CD8-positive, alpha-beta memory T cell (primary cell): ENCODE results near the gene ABO. TPM values are rescaled to one million over a fixed set of nuclear protein-coding genes. Genes with fewer than 3 reads are reported as not detected.
A peak's percentile ranks its signal among the peaks of the same experiment; 100 is the strongest.
"Not testable (repeated sequence)": the region's sequence is repeated elsewhere in the genome, so short reads cannot be mapped to it uniquely, and the experiment has no call there.

Experiments
- CTCF ChIA-PET: fragments of 350-600 bp; sonication (Branson Sonifier 250); formaldehyde crosslinking; loops from one replicate; lab custom pipeline; 2021; ENCODE audit warnings: antibody characterized with exemption; lab: Charles Lee
- POLR2A ChIA-PET: fragments of 350-600 bp; sonication (Branson Sonifier 250); formaldehyde crosslinking; loops from one replicate; lab custom pipeline; 2021; ENCODE audit warnings: antibody characterized with exemption; lab: Charles Lee
- DNase-seq, 5 donors: peaks; one replicate each; pipeline versions ENCODE4 v3.0.0 to v3.0.0-alpha.2; 2020 to 2022; ENCODE audit warnings: mixed read lengths in 1 of 5
- H3K27ac ChIP-seq: one replicate; pipeline ENCODE4 v1.7.0; 2013; ENCODE audit warnings: low read depth, mild to moderate bottlenecking, low read length, moderate library complexity
- H3K27me3 ChIP-seq: 2 replicates; pipeline ENCODE4 v1.7.0; 2013; ENCODE audit warnings: low read length, mild to moderate bottlenecking; ENCODE audit not compliant: insufficient read depth, poor library complexity, severe bottlenecking
- H3K36me3 ChIP-seq: 2 replicates; pipeline ENCODE4 v1.7.0; 2013; ENCODE audit warnings: mild to moderate bottlenecking, low read length, moderate library complexity; ENCODE audit not compliant: insufficient read depth
- H3K4me1 ChIP-seq: 2 replicates; pipeline ENCODE4 v1.7.0; 2013; ENCODE audit warnings: mild to moderate bottlenecking, low read length, moderate library complexity; ENCODE audit not compliant: insufficient read depth
- H3K4me3 ChIP-seq: 2 replicates; pipeline ENCODE4 v1.7.0; 2013; ENCODE audit warnings: mild to moderate bottlenecking, low read length
- H3K9me3 ChIP-seq: 2 replicates; pipeline ENCODE4 v1.7.0; 2013; ENCODE audit warnings: mild to moderate bottlenecking, low read length
- H3K27ac Mint-ChIP-seq, 8 donors: one replicate each; pipeline ENCODE4 v1.8.0; 2020 to 2021; ENCODE audit warnings: mixed read lengths in 8 of 8, mild to moderate bottlenecking in 6 of 8, inconsistent platforms in 3 of 8, moderate library complexity in 3 of 8
- H3K27me3 Mint-ChIP-seq, 2 donors: one replicate each; pipeline ENCODE4 v1.8.0; 2020 to 2021; ENCODE audit warnings: mixed read lengths in 2 of 2, mild to moderate bottlenecking in 1 of 2, moderate library complexity in 1 of 2
- H3K36me3 Mint-ChIP-seq, 3 donors: one replicate each; pipeline ENCODE4 v1.8.0; 2020 to 2021; ENCODE audit warnings: mixed read lengths in 3 of 3, inconsistent platforms in 1 of 3, mild to moderate bottlenecking in 1 of 3
- H3K4me1 Mint-ChIP-seq, 3 donors: one replicate each; pipeline ENCODE4 v1.8.0; 2020 to 2021; ENCODE audit warnings: mixed read lengths in 3 of 3, inconsistent platforms in 1 of 3, mild to moderate bottlenecking in 1 of 3
- H3K4me3 Mint-ChIP-seq, 7 donors: one replicate each; pipeline ENCODE4 v1.8.0; 2020 to 2021; ENCODE audit warnings: mixed read lengths in 7 of 7, mild to moderate bottlenecking in 6 of 7, moderate library complexity in 4 of 7, inconsistent platforms in 2 of 7
- H3K9me3 Mint-ChIP-seq, 5 donors: one replicate each; pipeline ENCODE4 v1.8.0; 2020 to 2022; ENCODE audit warnings: mixed read lengths in 5 of 5, mild to moderate bottlenecking in 3 of 5, moderate library complexity in 2 of 5, inconsistent platforms in 1 of 5
- polyA plus RNA-seq: library from polyadenylated mRNA; unstranded; fragments of 300-500 nt; fragmentation: Illumina TruSeq; gene quantifications from one replicate; pipeline ENCODE4 v1.2.3, GENCODE V29; 2021
- total RNA-seq, 2 experiments: library from RNA; stranded (reverse); gene quantifications; one replicate each; pipeline ENCODE4 v1.2.3, GENCODE V29; 2021

The ABO gene
- total and polyA plus RNA-seq, 3 experiments from 2014 or later, result not detected

DNA sequence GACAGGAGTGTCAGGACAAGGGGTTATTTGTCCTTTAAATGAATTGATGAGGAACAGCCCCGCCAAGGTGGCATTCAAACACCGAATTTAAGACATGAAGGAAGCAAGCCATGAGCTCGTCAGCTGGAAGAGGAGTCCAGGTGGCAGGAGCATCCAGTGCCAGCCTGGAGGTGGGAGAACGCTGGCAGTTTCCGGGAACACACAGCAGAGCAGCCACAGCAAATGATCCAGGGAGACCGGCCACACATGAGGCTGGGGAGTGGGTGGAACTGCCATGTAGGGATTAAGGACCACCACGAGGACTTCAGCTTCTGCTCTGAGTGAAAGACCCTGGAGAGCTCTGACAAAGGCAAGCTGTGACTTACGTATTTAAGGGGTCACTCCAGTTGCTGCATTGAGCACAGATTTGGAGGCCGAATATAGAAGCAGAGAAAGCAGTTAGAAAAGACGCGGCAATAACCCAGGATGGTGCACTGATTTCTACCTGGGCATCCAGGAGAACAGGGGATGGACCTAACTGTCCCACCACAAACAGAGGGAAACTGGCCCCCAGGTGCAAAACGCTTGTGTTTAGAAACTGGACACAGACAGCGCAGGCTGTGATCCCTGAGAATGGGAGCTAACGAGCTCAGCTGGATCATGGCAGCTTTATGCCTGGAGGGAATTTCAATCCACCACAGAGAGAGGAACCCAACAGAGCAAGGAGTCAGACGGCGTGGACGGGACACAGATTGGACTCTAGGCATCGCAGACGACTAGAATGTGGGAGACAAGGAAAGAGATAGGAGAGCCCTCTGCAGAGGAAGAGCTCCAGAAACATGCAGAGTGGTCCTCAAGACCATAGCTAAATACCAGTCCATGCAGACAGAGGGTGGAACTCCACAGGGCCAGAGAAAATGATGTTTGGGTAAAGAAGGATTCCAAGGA, 56.7 kb downstream of the ABO start:
- POLR2A ChIA-PET, H3K36me3 Mint-ChIP-seq, H3K4me1 ChIP-seq, H3K27me3 ChIP-seq, H3K4me1 Mint-ChIP-seq, H3K9me3 Mint-ChIP-seq, H3K9me3 ChIP-seq, H3K4me3 Mint-ChIP-seq, H3K27ac Mint-ChIP-seq, H3K27ac ChIP-seq, H3K4me3 ChIP-seq, CTCF ChIA-PET, H3K36me3 ChIP-seq: not testable (repeated sequence)
- DNase-seq, result peak in 1 of 5 donors; percentile 36
- H3K27me3 Mint-ChIP-seq, result peaks cover 14 to 64% of the 10 kb centered on the region in 2 donors

DNA sequence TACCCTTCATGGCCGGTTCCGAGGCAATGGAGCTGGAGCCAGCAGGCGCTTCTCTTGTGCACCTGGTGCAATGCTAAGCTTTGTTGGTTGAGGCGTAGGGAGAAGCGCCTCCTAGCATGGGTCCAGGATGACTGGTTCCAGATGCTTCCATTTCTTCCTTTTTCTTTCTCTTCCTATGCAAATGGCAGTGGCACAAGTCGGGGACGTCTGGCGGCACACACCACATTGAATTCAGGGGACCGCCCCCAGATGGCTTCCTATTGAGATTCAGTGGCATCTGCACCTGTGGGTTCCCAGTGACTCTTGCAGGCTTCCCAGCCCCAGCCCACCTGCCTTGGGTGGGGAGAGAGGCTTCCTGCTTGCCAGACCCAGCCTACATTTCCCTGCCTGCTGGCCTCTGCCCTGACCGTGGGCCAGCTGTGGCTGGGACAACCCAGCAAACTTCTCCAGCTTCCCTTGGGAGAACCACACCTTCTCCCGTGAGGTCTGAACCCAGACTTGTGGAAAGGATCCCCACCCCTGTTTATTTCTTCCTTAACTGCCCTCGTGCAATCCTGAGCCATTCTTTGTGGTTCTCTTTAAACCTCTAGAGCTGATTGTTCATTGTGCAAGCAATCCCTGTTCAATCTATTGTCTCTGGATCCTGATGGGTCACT, 57.5 kb downstream of the ABO start:
- H3K27ac Mint-ChIP-seq, H3K4me1 ChIP-seq, H3K4me3 ChIP-seq, H3K4me1 Mint-ChIP-seq, H3K9me3 Mint-ChIP-seq, H3K4me3 Mint-ChIP-seq, POLR2A ChIA-PET, H3K27me3 ChIP-seq, CTCF ChIA-PET, H3K36me3 ChIP-seq, H3K36me3 Mint-ChIP-seq, H3K9me3 ChIP-seq, DNase-seq, H3K27ac ChIP-seq: not testable (repeated sequence)
- peaks cover 16 to 65% of the 10 kb centered on the region in 2 donors for H3K27me3 Mint-ChIP-seq

DNA sequence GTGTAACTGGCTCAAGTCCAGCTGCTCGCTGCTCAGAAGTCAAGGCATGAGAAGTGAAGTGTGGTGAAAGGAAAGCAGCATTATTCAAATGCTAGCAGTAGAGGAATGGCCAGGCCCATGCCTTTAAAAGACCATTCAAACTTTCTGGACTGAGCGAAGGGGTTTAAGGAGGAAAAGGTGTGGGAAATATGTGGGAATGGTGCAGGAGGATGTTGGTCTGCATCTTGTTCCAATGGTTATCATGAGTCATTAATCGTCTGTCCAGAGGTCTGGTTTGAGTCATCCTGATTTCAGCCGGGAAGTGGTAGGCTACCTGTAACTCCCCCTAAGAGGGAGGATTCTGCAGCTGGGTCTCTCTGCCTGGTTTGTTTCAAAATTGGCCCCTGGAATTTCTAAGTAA, 60.7 kb downstream of the ABO start:
- CTCF ChIA-PET, H3K4me1 ChIP-seq, H3K36me3 Mint-ChIP-seq, H3K27ac ChIP-seq, H3K4me3 Mint-ChIP-seq, H3K4me3 ChIP-seq, H3K9me3 ChIP-seq, DNase-seq, H3K9me3 Mint-ChIP-seq, H3K27ac Mint-ChIP-seq, H3K27me3 ChIP-seq, H3K36me3 ChIP-seq, POLR2A ChIA-PET, H3K4me1 Mint-ChIP-seq: not testable (repeated sequence)
- H3K27me3 Mint-ChIP-seq, result peaks cover 26 to 68% of the 10 kb centered on the region in 2 donors

DNA sequence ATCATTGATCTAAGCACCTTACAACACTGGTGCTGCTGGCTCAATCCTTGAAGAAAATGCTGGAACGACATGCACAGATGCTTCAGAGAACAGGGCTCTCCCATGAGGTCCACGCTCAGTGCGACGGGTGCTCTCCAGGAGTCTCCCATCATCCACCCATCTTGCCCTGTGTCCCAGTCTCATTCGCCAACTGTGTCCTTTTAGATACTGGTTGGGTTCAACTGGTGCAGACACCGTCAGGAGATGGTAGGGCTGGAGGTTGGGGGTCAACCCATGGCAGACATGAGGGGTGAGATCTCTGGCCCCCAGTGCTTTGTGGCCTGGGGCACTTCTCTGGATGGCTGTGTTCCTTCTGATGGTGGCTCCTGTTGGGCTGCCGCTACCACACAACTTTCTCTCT, 64.4 kb downstream of the ABO start:
- no peaks in the 10 kb centered on the region for H3K4me1 ChIP-seq
- peaks cover 24 to 42% of the 10 kb centered on the region in 2 donors for H3K27me3 Mint-ChIP-seq
- no peak overlapping the region for H3K27ac Mint-ChIP-seq
- no peaks in the 10 kb centered on the region for H3K36me3 ChIP-seq
- H3K9me3 ChIP-seq, result no peaks in the 10 kb centered on the region
- POLR2A ChIA-PET, result no interaction called here
- peaks cover 3% of the 10 kb centered on the region for H3K27me3 ChIP-seq
- H3K4me3 Mint-ChIP-seq, result no peak overlapping the region
- H3K4me3 ChIP-seq, result no peak overlapping the region
- no peak for DNase-seq
- CTCF ChIA-PET, result no interaction called here
- H3K4me1 Mint-ChIP-seq, result no peaks in the 10 kb centered on the region
- no peaks in the 10 kb centered on the region for H3K36me3 Mint-ChIP-seq
- H3K27ac ChIP-seq, result no peak overlapping the region
- peaks cover 0 to 7% (median 0%) of the 10 kb centered on the region in 5 donors for H3K9me3 Mint-ChIP-seq

DNA sequence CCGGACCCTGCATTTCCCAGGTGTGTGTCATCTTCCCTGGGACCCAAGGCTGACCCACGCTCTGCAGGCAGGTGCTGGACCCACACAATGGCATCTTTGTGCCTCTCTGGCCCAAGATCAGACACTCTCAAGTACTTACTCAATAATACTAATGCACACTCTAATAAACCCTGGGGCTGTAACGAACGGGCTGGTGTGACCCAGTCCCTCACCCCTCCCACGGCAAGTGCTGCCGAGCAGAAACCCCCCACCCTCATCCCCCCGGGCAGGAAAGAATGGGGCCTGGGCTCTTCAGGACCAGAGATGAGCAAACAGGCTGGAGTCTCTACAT, 64.8 kb downstream of the ABO start:
- CTCF ChIA-PET, result no interaction called here
- Mint-ChIP-seq H3K9me3 (peaks cover 0 to 7% (median 0%) of the 10 kb centered on the region in 5 donors), H3K27me3 (peaks cover 23 to 42% of the 10 kb centered on the region in 2 donors), H3K4me1 (no peaks in the 10 kb centered on the region), H3K27ac (no peak overlapping the region), H3K4me3 (no peak overlapping the region), H3K36me3 (no peaks in the 10 kb centered on the region)
- no peak for DNase-seq
- H3K9me3 ChIP-seq, result no peaks in the 10 kb centered on the region
- H3K36me3 ChIP-seq, result no peaks in the 10 kb centered on the region
- POLR2A ChIA-PET, result no interaction called here
- no peak overlapping the region for H3K27ac ChIP-seq
- H3K27me3 ChIP-seq, result peaks cover 3% of the 10 kb centered on the region
- H3K4me3 ChIP-seq, result no peak overlapping the region
- H3K4me1 ChIP-seq, result no peaks in the 10 kb centered on the region

DNA sequence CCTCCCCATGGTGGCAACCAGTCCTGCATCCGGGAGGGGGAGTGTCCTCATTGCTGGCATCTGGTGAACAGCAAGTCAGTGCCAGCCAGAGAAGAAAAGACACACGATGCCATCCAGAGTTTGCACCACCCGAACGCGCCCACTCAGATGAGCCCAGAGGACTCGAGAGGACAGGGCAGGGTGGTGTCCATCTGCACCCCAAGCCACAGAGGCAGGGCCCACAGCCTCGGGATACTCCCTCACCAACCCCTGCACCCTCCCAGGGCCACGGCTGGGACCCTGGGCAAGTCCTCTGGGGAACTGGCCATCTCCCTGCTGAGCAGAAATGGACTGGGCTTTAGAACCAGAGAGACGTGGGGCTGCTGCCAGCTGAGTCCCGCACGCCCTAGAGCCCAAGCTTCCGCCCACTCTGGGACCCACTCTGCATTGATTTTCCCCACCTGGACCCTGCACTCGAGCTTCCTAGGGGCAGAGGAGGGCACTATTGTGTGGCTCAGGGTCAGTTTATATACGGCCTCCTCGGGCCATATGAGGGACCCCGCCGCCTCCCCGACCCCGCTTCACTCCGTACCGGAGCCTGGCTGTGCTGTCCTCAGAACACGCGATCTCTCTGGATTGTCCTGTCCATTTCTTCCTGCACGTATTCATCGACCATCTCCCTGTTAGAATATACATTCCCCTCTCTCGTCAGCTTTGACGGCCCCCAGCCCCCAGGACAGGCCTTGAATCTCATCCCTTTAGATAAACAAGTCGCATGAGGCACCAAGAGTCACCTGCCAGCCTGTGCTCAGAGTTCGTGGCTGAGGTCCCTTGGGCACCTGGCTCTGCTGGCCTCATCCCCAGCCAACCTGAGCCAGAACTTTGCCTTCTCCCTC, 65.4 kb downstream of the ABO start:
- DNase-seq, H3K4me3 Mint-ChIP-seq, H3K9me3 Mint-ChIP-seq, H3K27ac ChIP-seq, H3K36me3 ChIP-seq, H3K9me3 ChIP-seq, H3K27ac Mint-ChIP-seq, H3K36me3 Mint-ChIP-seq, H3K4me3 ChIP-seq, POLR2A ChIA-PET, H3K4me1 ChIP-seq, H3K4me1 Mint-ChIP-seq, CTCF ChIA-PET, H3K27me3 ChIP-seq: not testable (repeated sequence)
- peaks cover 23 to 41% of the 10 kb centered on the region in 2 donors for H3K27me3 Mint-ChIP-seq

DNA sequence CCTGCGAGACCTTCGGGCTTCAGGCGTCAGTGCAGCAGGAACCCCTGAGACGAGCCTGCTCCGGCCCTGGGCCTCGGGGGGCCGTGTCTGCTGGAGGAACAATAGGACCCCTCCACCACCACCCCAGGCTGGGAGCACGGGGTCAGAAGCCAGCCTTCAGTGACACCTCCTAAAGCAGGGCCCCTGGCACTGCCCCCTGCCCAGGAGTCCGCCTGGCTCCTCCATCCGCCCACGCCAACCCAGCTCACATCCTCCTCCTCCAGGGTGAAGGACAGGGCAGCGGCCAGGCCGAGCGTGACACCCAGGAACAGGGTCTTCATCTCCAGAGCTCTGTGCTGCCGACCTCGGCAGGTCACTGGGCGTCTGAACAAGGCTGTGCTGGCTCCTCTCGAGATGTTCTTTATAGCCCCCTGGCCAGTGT, 66.1 kb downstream of the ABO start, which contains the start of gene OBP2B:
Gene OBP2B, minus strand, starts transcription at position 371 of the 421 bp plus-strand sequence. Its CDS starts 51 bp downstream, at position 320.
- H3K36me3 ChIP-seq, H3K27ac ChIP-seq, H3K4me3 ChIP-seq, POLR2A ChIA-PET, H3K36me3 Mint-ChIP-seq, H3K9me3 Mint-ChIP-seq, CTCF ChIA-PET, DNase-seq, H3K4me1 ChIP-seq, H3K9me3 ChIP-seq, H3K27me3 ChIP-seq, H3K4me3 Mint-ChIP-seq, H3K27ac Mint-ChIP-seq, H3K4me1 Mint-ChIP-seq: not testable (repeated sequence)
- peaks cover 23 to 35% of the 10 kb centered on the region in 2 donors for H3K27me3 Mint-ChIP-seq
